ENCODE measurements around the gene ZBTB26. TPM values are rescaled to one million over a fixed set of nuclear protein-coding genes. Genes with fewer than 3 reads are reported as not detected.

Gene ZBTB26
- total RNA-seq, 1 donor from 2014 or later = 6.5 TPM

- Histone ChIP-seq H3K27ac (ENCODE audit: low read depth, low read length) (no peak overlapping the region), H3K9me3 (ENCODE audit: insufficient read depth, low read depth, low read length) (no peaks in the 10 kb centered on the region)
Observed at GRCh38 chr9:122950263-122950662, 19.0 kb upstream of the ZBTB26 start.

GRCh38 chr9:122949696-122950095 lies 18.4 kb upstream of the ZBTB26 start:
- H3K4me1 ChIP-seq (ENCODE audit: insufficient read depth, low read length) = peaks cover 9% of the 10 kb centered on the region
- FAIRE-seq = no peak
- no peaks in the 10 kb centered on the region for H3K27me3 ChIP-seq (ENCODE audit: insufficient read depth, low read length)
- Mint-ChIP-seq H3K27me3 (ENCODE audit: low read depth, unreplicated experiment) (no peaks in the 10 kb centered on the region), H3K9me3 (ENCODE audit: unreplicated experiment) (no peaks in the 10 kb centered on the region), H3K27ac (ENCODE audit: unreplicated experiment) (no peak overlapping the region), H3K4me1 (ENCODE audit: low read depth, unreplicated experiment) (peaks cover 21% of the 10 kb centered on the region), H3K36me3 (ENCODE audit: low read depth, unreplicated experiment) (peaks cover 2% of the 10 kb centered on the region), H3K4me3 (ENCODE audit: unreplicated experiment) (no peak overlapping the region)
- no peak for TF ChIP-seq EZH2 (IDR thresholded peaks at IDR 0.05; ENCODE audit: insufficient read depth, low read length)
- TF ChIP-seq CTCF (IDR thresholded peaks at IDR 0.05; ENCODE audit: insufficient read depth, low read depth, low read length) = no peak
- no peak overlapping the region for H3K4me3 ChIP-seq (ENCODE audit: insufficient read depth, low read depth, low read length)
- H3K36me3 ChIP-seq (ENCODE audit: insufficient read depth, low read length) = no peaks in the 10 kb centered on the region
- H3K9ac ChIP-seq (ENCODE audit: low read length) = no peak overlapping the region
- peaks cover 64% of the 10 kb centered on the region for H4K20me1 ChIP-seq (ENCODE audit: insufficient read depth, low read length)
- DNase-seq (ENCODE audit: low read depth) = no peak
- peaks cover 86% of the 10 kb centered on the region for H3K79me2 ChIP-seq (ENCODE audit: insufficient read depth, low read length)
- H3K9me3 ChIP-seq (ENCODE audit: insufficient read depth, low read depth, low read length) = no peaks in the 10 kb centered on the region
- H3K27ac ChIP-seq (ENCODE audit: low read depth, low read length) = no peak overlapping the region
- H2AFZ ChIP-seq (ENCODE audit: low read depth, low read length) = no peak overlapping the region
- H3K4me2 ChIP-seq (ENCODE audit: low read length) = no peak overlapping the region

More at GRCh38 chr9:122950263-122950662, 19.0 kb upstream of the ZBTB26 start:
- Histone ChIP-seq H3K4me2 (ENCODE audit: low read length) (no peak overlapping the region), H4K20me1 (ENCODE audit: insufficient read depth, low read length) (peaks cover 66% of the 10 kb centered on the region), H3K4me3 (ENCODE audit: insufficient read depth, low read depth, low read length) (no peak overlapping the region), H2AFZ (ENCODE audit: low read depth, low read length) (no peak overlapping the region), H3K36me3 (ENCODE audit: insufficient read depth, low read length) (no peaks in the 10 kb centered on the region), H3K9ac (ENCODE audit: low read length) (no peak overlapping the region), H3K79me2 (ENCODE audit: insufficient read depth, low read length) (peaks cover 86% of the 10 kb centered on the region), H3K4me1 (ENCODE audit: insufficient read depth, low read length) (peaks cover 12% of the 10 kb centered on the region), H3K27me3 (ENCODE audit: insufficient read depth, low read length) (no peaks in the 10 kb centered on the region)
- Mint-ChIP-seq H3K27ac (ENCODE audit: unreplicated experiment) (no peak overlapping the region), H3K4me1 (ENCODE audit: low read depth, unreplicated experiment) (peaks cover 21% of the 10 kb centered on the region), H3K4me3 (ENCODE audit: unreplicated experiment) (no peak overlapping the region), H3K9me3 (ENCODE audit: unreplicated experiment) (no peaks in the 10 kb centered on the region), H3K36me3 (ENCODE audit: low read depth, unreplicated experiment) (peaks cover under 1% of the 10 kb centered on the region), H3K27me3 (ENCODE audit: low read depth, unreplicated experiment) (no peaks in the 10 kb centered on the region)
- DNase-seq (ENCODE audit: low read depth) (no peak), FAIRE-seq (no peak)
- TF ChIP-seq CTCF (IDR thresholded peaks at IDR 0.05; ENCODE audit: insufficient read depth, low read depth, low read length) (no peak), EZH2 (IDR thresholded peaks at IDR 0.05; ENCODE audit: insufficient read depth, low read length) (no peak)

GRCh38 chr9:122948313-122948712 lies 17.0 kb upstream of the ZBTB26 start:
- H3K36me3 Mint-ChIP-seq (ENCODE audit: low read depth, unreplicated experiment) = peaks cover 2% of the 10 kb centered on the region
- TF ChIP-seq CTCF (IDR thresholded peaks at IDR 0.05; ENCODE audit: insufficient read depth, low read depth, low read length) = no peak
- no peak for TF ChIP-seq EZH2 (IDR thresholded peaks at IDR 0.05; ENCODE audit: insufficient read depth, low read length)
- no peak overlapping the region for H2AFZ ChIP-seq (ENCODE audit: low read depth, low read length)
- H3K9me3 Mint-ChIP-seq (ENCODE audit: unreplicated experiment) = no peaks in the 10 kb centered on the region
- no peak overlapping the region for H3K27ac ChIP-seq (ENCODE audit: low read depth, low read length)
- no peaks in the 10 kb centered on the region for H3K27me3 Mint-ChIP-seq (ENCODE audit: low read depth, unreplicated experiment)
- no peak overlapping the region for H3K4me2 ChIP-seq (ENCODE audit: low read length)
- no peaks in the 10 kb centered on the region for H3K9me3 ChIP-seq (ENCODE audit: insufficient read depth, low read depth, low read length)
- H3K27me3 ChIP-seq (ENCODE audit: insufficient read depth, low read length) = no peaks in the 10 kb centered on the region
- peaks cover 93% of the 10 kb centered on the region for H3K79me2 ChIP-seq (ENCODE audit: insufficient read depth, low read length)
- H3K4me3 ChIP-seq (ENCODE audit: insufficient read depth, low read depth, low read length) = no peak overlapping the region
- H3K4me3 Mint-ChIP-seq (ENCODE audit: unreplicated experiment) = no peak overlapping the region
- no peaks in the 10 kb centered on the region for H3K36me3 ChIP-seq (ENCODE audit: insufficient read depth, low read length)
- DNase-seq (ENCODE audit: low read depth) (no peak), FAIRE-seq (no peak)
- no peak overlapping the region for H3K9ac ChIP-seq (ENCODE audit: low read length)
- peaks cover 60% of the 10 kb centered on the region for H4K20me1 ChIP-seq (ENCODE audit: insufficient read depth, low read length)
- no peak overlapping the region for H3K27ac Mint-ChIP-seq (ENCODE audit: unreplicated experiment)
- no peaks in the 10 kb centered on the region for H3K4me1 ChIP-seq (ENCODE audit: insufficient read depth, low read length)
- peaks cover 17% of the 10 kb centered on the region for H3K4me1 Mint-ChIP-seq (ENCODE audit: low read depth, unreplicated experiment)

Measured in astrocyte (in vitro differentiated cells and primary cell).